HL-60 (cell line): Measurements from ENCODE around the gene CDC42BPB.

Source experiments
- DNase-seq, 2 experiments: peaks; one replicate each; pipeline ENCODE4 v3.0.0-alpha.2; 2010 to 2020; ENCODE audit warnings: low read depth in 1 of 2, low spot score in 1 of 2
- H3K27ac ChIP-seq: fragments of 250-450 bp; sonication (Bioruptor Pico); replicated peaks from 2 replicates; pipeline ENCODE4 v1.5.1; 2020; ENCODE audit warnings: mild to moderate bottlenecking, moderate library complexity
- H3K27me3 ChIP-seq: fragments of 250-450 bp; sonication (Bioruptor Pico); 2 replicates; pipeline ENCODE4 v1.5.1; 2021; ENCODE audit warnings: mild to moderate bottlenecking, moderate library complexity; ENCODE audit not compliant: insufficient read depth, poor library complexity, severe bottlenecking
- H3K4me3 ChIP-seq: replicated peaks from 2 replicates; pipeline ENCODE4 v1.5.1; 2011; ENCODE audit warnings: mild to moderate bottlenecking, control low read depth, low read length; ENCODE audit not compliant: insufficient read depth
- CTCF ChIP-seq: IDR thresholded peaks from one replicate; pipeline ENCODE4 v1.5.1; 2011; ENCODE audit warnings: low read length, control low read depth, inconsistent platforms; ENCODE audit not compliant: insufficient read depth
- GABPA ChIP-seq: IDR thresholded peaks from 2 replicates; pipeline ENCODE4 v1.6.1; 2012; ENCODE audit warnings: low read depth
- POLR2AphosphoS5 ChIP-seq: IDR thresholded peaks from 2 replicates; pipeline ENCODE4 v1.6.1; 2012; ENCODE audit warnings: low read depth
- REST ChIP-seq: IDR thresholded peaks from 2 replicates; pipeline ENCODE4 v1.6.1; 2012; ENCODE audit warnings: low read depth; ENCODE audit not compliant: insufficient replicate concordance
- SPI1 ChIP-seq: IDR thresholded peaks from 2 replicates; pipeline ENCODE4 v1.6.1; 2012; ENCODE audit warnings: low read depth, mild to moderate bottlenecking, borderline replicate concordance

CDC42BPB gene

GRCh38 chr14:102917469-102918211, 139.7 kb downstream of the CDC42BPB start:
- Histone ChIP-seq H3K27me3 (peaks cover 6% of the 10 kb centered on the region), H3K27ac (no peak overlapping the region), H3K4me3 (no peak overlapping the region)
- DNase-seq = peak in 1 of 2 experiments; percentile 25
- TF ChIP-seq SPI1 (no peak), REST (no peak), POLR2AphosphoS5 (no peak), CTCF (peak; percentile 12), GABPA (no peak)

GRCh38 chr14:102917056-102917385, 140.3 kb downstream of the CDC42BPB start:
- peaks cover under 1% of the 10 kb centered on the region for H3K27me3 ChIP-seq
- no peak overlapping the region for H3K27ac ChIP-seq
- DNase-seq = no peak
- H3K4me3 ChIP-seq = no peak overlapping the region
- TF ChIP-seq GABPA = no peak
- no peak for TF ChIP-seq SPI1

- Histone ChIP-seq H3K4me3 (no peak overlapping the region), H3K27ac (no peak overlapping the region), H3K27me3 (no peaks in the 10 kb centered on the region)
- TF ChIP-seq SPI1 = no peak
- no peak for TF ChIP-seq REST
- TF ChIP-seq CTCF = no peak
- TF ChIP-seq POLR2AphosphoS5 = no peak
- no peak for TF ChIP-seq GABPA
- DNase-seq = no peak
These were observed 140.8 kb downstream of the CDC42BPB start for GRCh38 chr14:102916347-102917055.

GRCh38 chr14:102915292-102916110, 141.8 kb downstream of the CDC42BPB start:
- H3K4me3 ChIP-seq = no peak overlapping the region
- TF ChIP-seq SPI1 (no peak), POLR2AphosphoS5 (no peak), REST (no peak), GABPA (no peak), CTCF (no peak)
- no peak overlapping the region for H3K27ac ChIP-seq
- H3K27me3 ChIP-seq = no peaks in the 10 kb centered on the region
- DNase-seq = no peak
